Karpas-422 (cell line): ENCODE data around the gene HOXB7. TPM values are rescaled to one million over a fixed set of nuclear protein-coding genes. Genes with fewer than 3 reads are reported as not detected.

Experiments used
- DNase-seq: peaks from one replicate; pipeline ENCODE4 v3.0.0-alpha.2; 2015
- H2AFZ ChIP-seq: fragments of 200-600 bp; sonication (generic); 2 replicates; pipeline ENCODE4 v1.6.1; 2014; ENCODE audit warnings: antibody characterized with exemption, low read length, mixed read lengths
- H3K27ac ChIP-seq: fragments of 200-600 bp; sonication (generic); 2 replicates; pipeline ENCODE4 v1.5.1; 2014; ENCODE audit warnings: mild to moderate bottlenecking, low read length, moderate library complexity
- H3K27me3 ChIP-seq: fragments of 200-600 bp; sonication (generic); 2 replicates; pipeline ENCODE4 v1.6.1; 2014; ENCODE audit warnings: low read length, mixed read lengths
- H3K36me3 ChIP-seq: fragments of 200-600 bp; sonication (generic); 2 replicates; pipeline ENCODE4 v1.6.1; 2014; ENCODE audit warnings: low read length, mixed read lengths; ENCODE audit not compliant: insufficient read depth
- H3K4me1 ChIP-seq: fragments of 200-600 bp; sonication (generic); 2 replicates; pipeline ENCODE4 v1.6.1; 2014; ENCODE audit warnings: mild to moderate bottlenecking, low read length, mixed read lengths
- H3K4me2 ChIP-seq: fragments of 200-600 bp; sonication (generic); 2 replicates; pipeline ENCODE4 v1.6.1; 2014; ENCODE audit warnings: low read length, low read depth, mild to moderate bottlenecking; ENCODE audit not compliant: poor library complexity, severe bottlenecking
- H3K4me3 ChIP-seq: fragments of 200-600 bp; sonication (generic); 2 replicates; pipeline ENCODE4 v1.5.1; 2014; ENCODE audit warnings: mild to moderate bottlenecking, antibody characterized with exemption, low read length, mixed read lengths
- H3K79me2 ChIP-seq: fragments of 200-600 bp; sonication (generic); 2 replicates; pipeline ENCODE4 v1.6.1; 2014; ENCODE audit warnings: mild to moderate bottlenecking, low read length, mixed read lengths
- H3K9ac ChIP-seq: fragments of 200-600 bp; sonication (generic); 2 replicates; pipeline ENCODE4 v1.6.0; 2014; ENCODE audit warnings: low read length
- H3K9me2 ChIP-seq: fragments of 200-600 bp; sonication (generic), shearing (Covaris generic); replicated peaks from 2 replicates; pipeline ENCODE4 v1.6.0; 2014; ENCODE audit warnings: mild to moderate bottlenecking, low read length, moderate library complexity; ENCODE audit not compliant: insufficient read depth
- H3K9me3 ChIP-seq: fragments of 300-700, 200-600 bp; sonication (generic); 2 replicates; pipeline ENCODE4 v1.6.1; 2014; ENCODE audit warnings: low read length, mixed read lengths
- H4K20me1 ChIP-seq: fragments of 200-600 bp; sonication (generic); 2 replicates; pipeline ENCODE4 v1.6.1; 2014; ENCODE audit warnings: mild to moderate bottlenecking, antibody characterized with exemption, low read length, low read depth; ENCODE audit not compliant: insufficient read depth
- total RNA-seq: library from RNA; depleted of rRNA; stranded (reverse); fragments of >200 nt; shearing (Covaris generic); gene quantifications from 2 replicates; pipeline ENCODE4 v1.2.3, GENCODE V29; 2014; ENCODE audit warnings: low replicate concordance

Gene HOXB7
- total RNA-seq, 1 experiment from 2014 or later: 9.7 TPM

DNA sequence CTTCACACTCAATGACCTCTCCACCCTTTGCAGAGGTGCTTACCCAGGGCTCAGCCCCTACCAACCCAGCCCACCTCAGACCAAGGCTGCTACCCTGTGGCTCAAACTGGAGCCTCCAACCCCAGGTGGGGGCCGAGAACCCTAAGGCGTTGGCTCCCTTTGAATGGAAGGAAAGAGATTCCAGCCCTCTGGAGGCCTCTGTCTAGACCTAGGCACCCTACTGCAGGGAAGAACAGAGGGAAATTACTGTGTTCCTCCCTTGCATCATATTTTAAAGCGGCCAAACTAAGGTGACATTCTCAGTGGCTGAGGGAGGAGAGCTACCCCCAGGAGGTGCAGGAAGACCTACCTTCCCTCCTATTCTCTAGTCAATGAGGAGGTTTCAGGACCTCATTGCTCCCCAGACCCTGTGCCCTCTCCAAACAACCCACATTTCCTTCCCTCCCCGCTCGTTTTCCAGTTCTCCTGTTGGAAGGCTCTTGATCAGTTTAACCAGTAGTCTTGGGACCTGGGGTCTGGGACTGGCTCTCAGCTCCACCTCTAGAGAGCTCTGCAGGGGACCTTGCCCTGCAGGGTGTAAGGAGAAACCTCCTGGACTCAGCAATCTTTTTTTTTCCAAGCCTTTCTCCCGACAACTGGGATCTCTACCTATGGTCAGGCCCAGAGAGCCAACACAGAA, 9.8 kb upstream of the HOXB7 start:
- H4K20me1 ChIP-seq: no peaks in the 10 kb centered on the region
- H2AFZ ChIP-seq: no peak overlapping the region
- no peak overlapping the region for H3K4me2 ChIP-seq
- H3K27me3 ChIP-seq: no peaks in the 10 kb centered on the region
- H3K4me3 ChIP-seq: no peak overlapping the region
- no peak for DNase-seq
- H3K36me3 ChIP-seq: no peaks in the 10 kb centered on the region
- no peak overlapping the region for H3K27ac ChIP-seq
- H3K79me2 ChIP-seq: no peaks in the 10 kb centered on the region
- no peak overlapping the region for H3K9ac ChIP-seq
- H3K4me1 ChIP-seq: peaks cover under 1% of the 10 kb centered on the region; the same call in 1 of the 2 replicates
- H3K9me2 ChIP-seq: no peaks in the 10 kb centered on the region
- no peaks in the 10 kb centered on the region for H3K9me3 ChIP-seq

DNA sequence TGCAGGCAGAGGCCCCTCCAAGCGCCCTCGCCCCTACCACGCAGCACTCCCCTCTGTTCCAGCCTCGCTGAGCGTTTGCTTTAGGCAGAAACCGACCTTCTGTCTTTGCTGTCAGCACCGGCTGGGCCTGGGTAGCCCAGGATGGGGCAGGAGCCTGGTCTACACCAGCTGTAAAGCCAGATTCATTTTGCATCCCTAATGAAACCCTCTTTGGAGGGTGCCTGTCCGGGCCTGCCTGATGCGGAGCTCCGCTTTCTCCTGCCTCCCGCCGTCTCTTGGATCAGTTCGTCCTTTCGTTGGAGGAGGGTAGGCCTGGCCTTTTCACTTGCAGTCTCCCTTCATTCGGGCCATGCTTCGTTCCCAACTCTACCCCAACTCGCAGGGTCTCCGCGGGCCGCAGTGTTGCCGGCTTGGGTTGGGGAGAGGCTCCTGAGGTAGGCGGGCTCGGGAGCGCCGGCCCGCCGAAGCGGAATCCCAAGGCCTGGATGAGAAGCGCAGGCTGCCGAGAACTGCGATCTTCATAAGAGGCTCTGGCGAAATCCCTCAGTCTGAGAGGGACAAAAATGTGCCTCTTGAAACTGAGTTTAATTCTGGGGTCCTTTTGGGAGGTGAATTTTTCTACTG, 9.1 kb upstream of the HOXB7 start:
- DNase-seq: no peak
- H3K36me3 ChIP-seq: no peaks in the 10 kb centered on the region
- no peaks in the 10 kb centered on the region for H3K4me1 ChIP-seq
- no peak overlapping the region for H3K4me3 ChIP-seq
- H3K9me3 ChIP-seq: no peaks in the 10 kb centered on the region
- no peak overlapping the region for H3K27ac ChIP-seq
- no peak overlapping the region for H2AFZ ChIP-seq
- H3K9ac ChIP-seq: no peak overlapping the region
- no peaks in the 10 kb centered on the region for H3K79me2 ChIP-seq
- H3K4me2 ChIP-seq: no peak overlapping the region
- no peaks in the 10 kb centered on the region for H3K9me2 ChIP-seq
- no peaks in the 10 kb centered on the region for H4K20me1 ChIP-seq
- no peaks in the 10 kb centered on the region for H3K27me3 ChIP-seq

DNA sequence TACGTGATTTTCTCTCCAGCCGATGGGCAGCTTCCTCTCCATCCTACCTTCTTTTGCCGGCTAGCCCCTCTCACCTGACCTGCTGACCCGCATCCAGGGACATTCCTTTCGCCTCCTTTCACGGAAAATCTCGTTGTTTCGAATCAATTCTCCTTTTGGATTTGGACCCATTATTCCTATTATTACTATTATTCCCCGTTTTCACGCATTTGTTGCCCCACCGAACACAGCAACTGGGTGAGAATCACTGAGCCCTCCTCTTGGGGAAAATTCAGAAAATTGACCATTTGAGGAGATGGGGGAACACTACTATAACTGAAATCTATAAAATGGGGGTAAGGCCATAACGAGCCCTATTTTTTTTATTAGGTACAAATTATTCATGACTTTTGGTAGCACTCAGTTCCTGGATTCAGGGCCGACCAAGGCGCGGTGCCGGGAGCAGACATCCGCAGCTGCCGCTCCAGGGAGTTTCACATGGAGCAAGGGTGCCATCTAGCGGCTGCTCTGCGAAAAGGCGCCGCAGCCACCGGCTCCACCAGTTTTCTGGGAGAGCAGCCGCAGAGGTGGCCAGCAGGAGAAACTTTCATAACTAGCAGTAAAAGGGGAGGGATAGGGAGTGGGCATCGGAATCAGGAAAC, 7.6 kb upstream of the HOXB7 start:
- Histone ChIP-seq H3K79me2 (no peaks in the 10 kb centered on the region), H3K36me3 (no peaks in the 10 kb centered on the region), H3K9me2 (no peaks in the 10 kb centered on the region), H4K20me1 (no peaks in the 10 kb centered on the region), H3K4me2 (no peak overlapping the region), H3K4me1 (peaks cover 6% of the 10 kb centered on the region), H3K9ac (no peak overlapping the region), H3K4me3 (no peak overlapping the region), H3K27ac (no peak overlapping the region), H2AFZ (no peak overlapping the region), H3K27me3 (no peaks in the 10 kb centered on the region), H3K9me3 (no peaks in the 10 kb centered on the region)
- DNase-seq: peak; percentile 90

DNA sequence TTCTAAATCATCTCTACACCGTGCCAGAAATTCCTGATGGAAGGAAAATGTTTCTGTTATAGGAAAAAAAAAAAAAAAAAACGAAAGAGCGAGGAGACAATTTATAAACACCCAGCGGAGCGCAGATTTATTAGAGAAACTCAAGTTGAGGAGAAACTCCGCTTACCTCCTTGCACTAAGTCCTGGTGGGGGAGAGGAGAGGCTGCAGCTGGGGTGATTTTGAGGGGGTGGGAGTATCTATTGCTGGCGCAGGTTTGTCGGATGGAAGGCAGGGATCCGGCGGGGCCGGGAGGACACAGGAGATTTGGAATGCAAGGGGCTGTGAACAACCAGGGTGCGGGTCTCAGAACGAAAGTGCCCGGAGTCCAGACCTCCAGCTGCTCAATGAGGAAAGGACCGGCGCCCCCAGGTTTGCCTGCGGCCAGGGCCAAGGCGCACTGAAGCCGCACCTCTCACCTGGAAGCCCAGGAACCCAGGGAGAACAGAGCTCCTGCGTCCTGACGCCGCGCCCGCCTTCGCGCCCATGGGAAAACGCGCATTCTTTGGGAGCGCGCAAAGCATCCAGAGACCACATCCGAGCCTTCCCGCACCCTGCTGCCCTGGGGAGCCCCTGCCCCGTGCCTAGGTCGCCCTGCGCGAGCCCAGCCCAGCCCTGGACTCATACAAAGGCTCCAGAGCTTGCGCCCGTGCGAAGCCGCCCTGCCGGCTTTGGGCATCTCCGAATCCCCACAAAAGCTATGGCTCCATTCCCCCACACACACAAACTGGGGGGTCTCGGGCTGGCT, 6.8 kb upstream of the HOXB7 start:
- no peak overlapping the region for H3K4me3 ChIP-seq

DNA sequence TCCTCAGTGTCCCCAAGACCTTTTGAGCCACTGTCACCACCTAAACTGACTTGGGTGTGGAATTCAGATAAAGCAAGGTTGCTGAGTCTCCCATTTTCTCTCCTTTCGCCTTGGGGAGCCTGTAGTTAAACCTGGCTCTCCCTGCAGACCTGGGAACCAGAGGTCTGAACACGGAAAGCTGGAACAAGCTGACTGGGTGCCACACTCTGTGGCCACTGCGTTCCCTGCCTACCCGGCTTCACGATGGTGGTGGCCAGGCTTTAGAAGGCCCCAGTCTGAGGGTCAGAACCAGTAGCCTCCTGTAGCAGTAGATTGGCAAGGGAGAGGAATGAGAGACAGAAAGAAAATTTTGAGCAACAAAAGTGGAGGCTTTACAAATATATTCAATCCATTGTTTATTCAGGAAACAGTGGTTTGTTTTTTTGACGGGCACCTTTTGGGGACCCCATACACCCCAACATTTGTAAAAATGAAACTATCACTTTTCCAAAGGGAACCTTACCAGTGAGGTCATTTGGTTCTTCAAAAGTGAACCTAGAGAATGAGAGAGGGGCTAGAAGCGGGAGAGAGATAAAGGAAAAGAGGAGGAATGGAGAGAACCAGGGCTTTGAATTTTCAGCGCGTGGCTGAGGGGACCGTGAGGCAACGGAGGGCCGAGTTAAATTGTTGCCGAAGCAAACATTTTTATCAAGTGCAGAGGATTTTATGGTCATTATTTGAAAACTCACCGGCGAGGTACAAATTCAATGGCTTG, 6.1 kb upstream of the HOXB7 start:
- Histone ChIP-seq H3K9ac (no peak overlapping the region), H3K27ac (no peak overlapping the region), H3K9me2 (no peaks in the 10 kb centered on the region), H3K4me2 (no peak overlapping the region), H4K20me1 (no peaks in the 10 kb centered on the region), H3K4me1 (peaks cover 19% of the 10 kb centered on the region), H3K27me3 (no peaks in the 10 kb centered on the region), H3K4me3 (no peak overlapping the region), H3K79me2 (no peaks in the 10 kb centered on the region), H3K9me3 (no peaks in the 10 kb centered on the region), H3K36me3 (no peaks in the 10 kb centered on the region), H2AFZ (no peak overlapping the region)
- DNase-seq: no peak

More for the DNA sequence above, 6.8 kb upstream of the HOXB7 start:
- H3K4me2 ChIP-seq: no peak overlapping the region
- no peak overlapping the region for H2AFZ ChIP-seq
- H3K27me3 ChIP-seq: no peaks in the 10 kb centered on the region
- H3K4me1 ChIP-seq: peaks cover 11% of the 10 kb centered on the region
- H3K36me3 ChIP-seq: no peaks in the 10 kb centered on the region
- H3K9ac ChIP-seq: no peak overlapping the region
- DNase-seq: no peak
- H3K9me2 ChIP-seq: no peaks in the 10 kb centered on the region
- no peaks in the 10 kb centered on the region for H4K20me1 ChIP-seq
- no peak overlapping the region for H3K27ac ChIP-seq
- no peaks in the 10 kb centered on the region for H3K79me2 ChIP-seq
- H3K9me3 ChIP-seq: no peaks in the 10 kb centered on the region

DNA sequence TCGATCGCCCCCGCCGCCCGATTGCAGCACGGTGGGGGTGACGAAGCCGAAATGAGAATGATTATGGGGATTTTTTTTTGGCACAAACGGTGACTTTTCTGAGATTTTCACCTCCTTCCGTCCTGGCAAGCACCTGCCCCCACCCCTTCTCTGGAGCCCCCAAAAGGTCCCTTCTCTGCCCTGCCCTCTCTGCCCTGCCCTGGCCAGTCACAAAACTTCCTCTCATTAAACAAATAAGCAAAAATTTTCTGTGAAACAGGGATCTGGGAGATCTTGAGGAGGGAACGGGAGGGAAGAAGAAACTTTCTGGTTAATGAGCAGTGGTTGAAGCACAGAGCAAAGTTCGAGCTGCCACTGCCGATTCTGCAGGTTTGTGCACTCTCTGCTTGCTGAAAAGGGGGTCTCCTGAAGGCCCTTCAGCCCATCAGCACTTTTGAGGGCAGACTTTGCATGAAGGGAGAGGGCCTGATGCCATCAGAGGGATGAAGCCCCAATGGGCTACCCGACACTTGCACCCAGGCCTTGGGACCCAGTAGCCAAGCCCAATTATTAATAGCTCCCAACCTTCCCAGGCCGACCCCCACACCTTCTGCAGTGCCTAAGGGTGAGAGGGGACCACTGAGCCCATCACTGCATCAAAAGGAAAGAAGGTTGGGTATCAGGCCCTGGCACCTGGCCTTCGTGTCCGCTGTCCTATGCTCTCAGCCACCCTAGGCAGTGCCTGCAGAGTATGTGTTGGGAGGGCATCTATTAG, 5.3 kb upstream of the HOXB7 start:
- Histone ChIP-seq H3K36me3 (no peaks in the 10 kb centered on the region), H3K27ac (no peak overlapping the region), H3K79me2 (no peaks in the 10 kb centered on the region), H3K4me1 (peaks cover 26% of the 10 kb centered on the region), H3K9me2 (no peaks in the 10 kb centered on the region), H3K4me3 (no peak overlapping the region), H3K4me2 (no peak overlapping the region), H2AFZ (no peak overlapping the region), H4K20me1 (no peaks in the 10 kb centered on the region), H3K9ac (no peak overlapping the region), H3K9me3 (no peaks in the 10 kb centered on the region), H3K27me3 (no peaks in the 10 kb centered on the region)
- no peak for DNase-seq

DNA sequence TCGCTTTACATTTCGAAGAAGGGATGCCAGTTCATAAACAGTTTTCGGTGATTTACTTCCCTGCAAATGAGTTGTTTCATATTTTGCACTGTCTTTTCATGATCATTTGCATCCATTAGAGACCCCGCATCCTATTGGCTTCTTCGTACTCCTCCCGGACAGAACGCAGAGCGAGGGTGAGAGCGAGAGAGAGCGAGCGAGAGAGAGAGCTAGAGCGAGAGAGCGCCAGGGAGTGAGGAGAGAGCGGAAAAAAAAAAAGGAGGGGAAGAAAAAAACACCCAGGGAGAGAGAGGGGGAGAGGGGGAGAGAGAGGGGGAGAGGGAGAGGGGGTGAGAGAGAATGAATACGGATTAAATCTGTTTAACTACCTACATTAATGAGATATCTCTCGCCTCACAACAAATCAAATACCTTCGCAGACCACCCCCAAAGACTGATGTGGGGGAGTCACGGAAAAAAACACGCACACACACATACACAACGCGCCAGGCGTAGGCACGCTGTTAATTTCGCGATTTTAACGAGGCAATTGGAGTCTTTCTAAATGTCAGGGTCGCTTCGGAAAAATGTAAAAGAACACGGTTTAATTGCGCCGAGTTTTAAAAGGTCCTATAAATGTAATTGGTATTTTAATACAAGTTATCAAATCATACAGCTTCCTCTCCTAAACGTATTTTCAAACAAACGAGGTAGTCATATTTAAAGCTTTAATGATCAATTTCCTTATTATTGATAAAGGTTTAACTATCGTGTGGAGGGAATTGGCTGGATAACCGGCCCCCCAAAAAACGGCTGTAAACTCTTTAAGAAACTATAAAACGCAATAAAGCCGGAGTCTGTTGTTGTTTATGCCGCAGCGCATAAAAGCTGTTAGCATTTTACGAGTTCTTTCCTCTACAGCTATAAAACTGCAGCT, 4.5 kb upstream of the HOXB7 start, which contains the start of gene HOXB8:
TSS of gene HOXB8 (minus strand) at position 246 of the 916 bp plus-strand sequence. CDS start 588 bp downstream, outside the sequence.
- Histone ChIP-seq H3K4me2 (no peak within 1 kb of the TSS), H3K27me3 (no peaks in the 10 kb centered on the region), H4K20me1 (no peaks in the 10 kb centered on the region), H3K27ac (no peak within 1 kb of the TSS), H2AFZ (no peak within 1 kb of the TSS), H3K79me2 (no peaks in the 10 kb centered on the region), H3K4me3 (no peak within 1 kb of the TSS), H3K9me2 (no peaks in the 10 kb centered on the region), H3K9ac (no peak within 1 kb of the TSS), H3K36me3 (no peaks in the 10 kb centered on the region), H3K4me1 (peaks cover 32% of the 10 kb centered on the region), H3K9me3 (no peaks in the 10 kb centered on the region)
- no peak for DNase-seq
